HG03432 (cell line): ENCODE measurements around the gene CPXM2.

Experiments
- ATAC-seq: cut with Tn5 transposase; IDR thresholded peaks from one replicate; pipeline ENCODE4 v1.9.1; 2021; ENCODE audit warnings: mild to moderate bottlenecking, moderate library complexity; ENCODE audit not compliant: unreplicated experiment

Gene CPXM2

DNA sequence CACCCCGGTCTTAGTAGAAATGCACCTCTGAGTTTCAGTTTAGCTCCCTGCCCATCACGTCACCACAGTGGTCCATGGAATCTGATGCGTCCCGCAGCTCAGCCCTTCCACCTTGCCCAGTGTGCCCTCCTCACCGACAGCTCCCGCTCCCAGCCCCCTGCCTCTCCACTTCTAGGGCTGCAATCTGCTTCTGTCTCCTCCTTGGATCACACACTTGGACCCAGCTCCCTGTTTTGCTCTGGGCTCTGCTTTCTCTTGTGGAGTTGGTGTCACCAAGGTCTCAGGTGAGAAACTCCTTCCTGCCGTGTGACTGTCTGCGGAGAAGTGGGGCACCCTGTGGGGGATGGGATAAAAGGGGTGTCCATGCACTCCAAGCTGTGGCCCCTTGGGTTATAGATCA is 187.5 kb downstream of the CPXM2 start:
- no peak for ATAC-seq

DNA sequence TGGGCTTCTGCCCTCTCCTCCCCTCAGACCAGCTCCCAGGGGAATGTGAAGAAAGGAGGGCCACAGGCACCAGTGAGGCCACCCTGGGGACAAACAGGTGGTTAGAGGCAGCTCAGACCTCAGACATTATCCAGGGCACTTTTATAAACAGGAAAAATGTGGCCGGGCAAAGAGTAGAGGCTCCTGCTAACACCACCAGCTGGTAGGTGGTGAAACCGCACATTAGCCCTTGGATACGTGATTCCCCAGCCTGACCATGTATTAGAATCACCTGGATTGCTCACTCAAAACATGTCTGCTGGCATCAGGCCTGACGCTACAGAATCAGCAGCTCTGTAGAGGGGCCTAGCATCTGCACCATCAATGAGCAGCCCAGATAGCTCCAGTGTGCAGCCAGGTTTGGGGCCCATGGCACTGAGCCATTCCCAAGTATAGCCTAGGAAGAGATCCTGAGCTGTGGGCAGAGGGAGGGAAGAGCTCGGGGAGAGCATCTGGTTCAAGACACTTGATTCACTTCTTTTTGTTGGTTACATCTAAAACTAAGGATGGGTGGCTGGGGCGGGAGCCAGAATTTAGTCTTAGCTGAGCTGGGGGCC is 188.3 kb downstream of the CPXM2 start:
- ATAC-seq = no peak
